Thyroid gland (tissue), 4 donors: ENCODE data around the gene STN1. TPM values are rescaled to one million over a fixed set of nuclear protein-coding genes. Genes with fewer than 3 reads are reported as not detected.

Experiments used
- DNase-seq, 2 donors: peaks; one replicate each; pipeline ENCODE4 v3.0.0-alpha.2; 2019
- H3K27ac ChIP-seq, 3 donors: fragments of 200-600 bp; sonication (generic); 1 replicate in 2 of 3; 2 replicates in 1 of 3; pipeline ENCODE4 v1.5.1; 2016 to 2019; ENCODE audit warnings: mild to moderate bottlenecking in 1 of 3, moderate library complexity in 1 of 3
- H3K27me3 ChIP-seq: fragments of 200-600 bp; sonication (generic); one replicate; pipeline ENCODE4 v1.5.1; 2019
- H3K36me3 ChIP-seq, 2 donors: fragments of 200-600 bp; sonication (generic); one replicate each; pipeline ENCODE4 v1.5.1; 2016 to 2019
- H3K4me1 ChIP-seq, 2 donors: fragments of 200-600 bp; sonication (generic); one replicate each; pipeline ENCODE4 v1.5.1; 2017 to 2019
- H3K4me3 ChIP-seq, 3 donors: fragments of 200-600 bp; sonication (generic); replicated peaks in 1 of 3; 1 replicate in 2 of 3; 2 replicates in 1 of 3; pipeline ENCODE4 v1.5.1; 2016; ENCODE audit warnings: mild to moderate bottlenecking in 1 of 3
- H3K9me3 ChIP-seq: fragments of 200-600 bp; sonication (generic); one replicate; pipeline ENCODE4 v1.5.1; 2017
- POLR2A ChIP-seq, 2 donors: fragments of 450-650 bp; IDR thresholded peaks; one replicate each; pipeline ENCODE4 v1.6.1; 2017; ENCODE audit warnings: antibody characterized with exemption in 2 of 2, mild to moderate bottlenecking in 2 of 2, moderate library complexity in 1 of 2
- WGBS, 2 donors: methylation state at CpG; one replicate each; pipeline ENCODE4 v1.1.5; 2017; 5-methylcytosine and 5-hydroxymethylcytosine counted together
- intact Hi-C: fragments of 100-400 bp; cut with DNase I; formaldehyde crosslinking; loops from one replicate; pipeline ENCODE4 v1.15.1; 2023
- total RNA-seq, 4 donors: library from RNA; depleted of rRNA; stranded (reverse); fragments of >200 nt; gene quantifications; one replicate each; pipeline ENCODE4 v1.2.3, GENCODE V29; 2016
- TF ChIP-seq, protein P1 (sequence below), 6 experiments: fragments of 200-600 bp in 3 of 6; fragments of 450-650 bp in 3 of 6; sonication (generic) in 3 of 6; IDR thresholded peaks; one replicate each; pipeline ENCODE4 v1.5.1; 2016 to 2019; ENCODE audit warnings: antibody characterized with exemption in 6 of 6, mild to moderate bottlenecking in 2 of 6, inconsistent platforms in 1 of 6, moderate library complexity in 1 of 6

The STN1 gene
- total RNA-seq, 4 donors from 2014 or later = 20.7 to 37.1 (median 30.7) TPM

GRCh38 chr10:103925591-103925990 lies 7.6 kb upstream of the STN1 start:
- WGBS, 2 donors = 90 to 100% methylated on average over 1 of the region's 1 CpG

GRCh38 chr10:103923502-103923901 lies 5.5 kb upstream of the STN1 start:
- H3K9me3 ChIP-seq = no peaks in the 10 kb centered on the region
- no peaks in the 10 kb centered on the region for H3K27me3 ChIP-seq
- 78 to 84% methylated on average over 2 to 3 of the region's 3 CpGs for WGBS, 2 donors
- intact Hi-C loops = no loop called here
- H3K4me3 ChIP-seq = no peak overlapping the region
- no peaks in the 10 kb centered on the region for H3K36me3 ChIP-seq
- no peak overlapping the region for H3K27ac ChIP-seq
- TF ChIP-seq POLR2A (IDR thresholded peaks at IDR 0.05) = no peak
- TF ChIP-seq, protein P1, sequence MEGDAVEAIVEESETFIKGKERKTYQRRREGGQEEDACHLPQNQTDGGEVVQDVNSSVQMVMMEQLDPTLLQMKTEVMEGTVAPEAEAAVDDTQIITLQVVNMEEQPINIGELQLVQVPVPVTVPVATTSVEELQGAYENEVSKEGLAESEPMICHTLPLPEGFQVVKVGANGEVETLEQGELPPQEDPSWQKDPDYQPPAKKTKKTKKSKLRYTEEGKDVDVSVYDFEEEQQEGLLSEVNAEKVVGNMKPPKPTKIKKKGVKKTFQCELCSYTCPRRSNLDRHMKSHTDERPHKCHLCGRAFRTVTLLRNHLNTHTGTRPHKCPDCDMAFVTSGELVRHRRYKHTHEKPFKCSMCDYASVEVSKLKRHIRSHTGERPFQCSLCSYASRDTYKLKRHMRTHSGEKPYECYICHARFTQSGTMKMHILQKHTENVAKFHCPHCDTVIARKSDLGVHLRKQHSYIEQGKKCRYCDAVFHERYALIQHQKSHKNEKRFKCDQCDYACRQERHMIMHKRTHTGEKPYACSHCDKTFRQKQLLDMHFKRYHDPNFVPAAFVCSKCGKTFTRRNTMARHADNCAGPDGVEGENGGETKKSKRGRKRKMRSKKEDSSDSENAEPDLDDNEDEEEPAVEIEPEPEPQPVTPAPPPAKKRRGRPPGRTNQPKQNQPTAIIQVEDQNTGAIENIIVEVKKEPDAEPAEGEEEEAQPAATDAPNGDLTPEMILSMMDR (IDR thresholded peaks at IDR 0.05) = no peak
- peaks cover 0 to 6% of the 10 kb centered on the region in 2 donors for H3K4me1 ChIP-seq
- no peak for DNase-seq

More at GRCh38 chr10:103925591-103925990, 7.6 kb upstream of the STN1 start:
- Histone ChIP-seq H3K27ac (no peak overlapping the region), H3K4me3 (no peak overlapping the region), H3K27me3 (no peaks in the 10 kb centered on the region), H3K36me3 (no peaks in the 10 kb centered on the region), H3K4me1 (no peaks in the 10 kb centered on the region), H3K9me3 (no peaks in the 10 kb centered on the region)
- TF ChIP-seq, protein P1 (IDR thresholded peaks at IDR 0.05) = no peak
- no peak for TF ChIP-seq POLR2A (IDR thresholded peaks at IDR 0.05)
- DNase-seq = no peak
- intact Hi-C loops = no loop called here

DNA sequence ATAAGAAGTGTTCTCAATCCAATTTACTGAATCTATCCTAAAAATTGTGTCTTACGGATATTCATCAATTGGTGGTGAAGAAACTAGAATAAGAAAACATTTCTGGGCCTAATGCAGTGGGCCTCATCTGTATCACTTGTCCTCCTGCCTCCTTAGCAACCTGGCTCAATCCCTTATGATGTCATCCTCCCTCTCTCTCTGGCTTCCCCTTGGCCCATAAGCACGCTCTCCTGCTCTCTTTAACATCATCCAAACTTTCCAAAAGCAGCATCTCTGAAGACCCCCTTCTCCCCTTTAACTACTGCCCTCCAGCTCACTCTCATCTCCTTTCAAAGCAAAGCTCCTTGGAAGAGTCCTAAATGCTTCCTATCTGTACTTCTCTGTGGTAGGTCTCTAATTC lies 4.7 kb upstream of the STN1 start:
- Histone ChIP-seq H3K4me1 (peaks cover 0 to 6% of the 10 kb centered on the region in 2 donors), H3K4me3 (no peak overlapping the region), H3K27ac (no peak overlapping the region), H3K27me3 (no peaks in the 10 kb centered on the region), H3K9me3 (no peaks in the 10 kb centered on the region), H3K36me3 (no peaks in the 10 kb centered on the region)
- TF ChIP-seq, protein P1 (IDR thresholded peaks at IDR 0.05) = no peak
- TF ChIP-seq POLR2A (IDR thresholded peaks at IDR 0.05) = no peak
- no peak for DNase-seq
- 95 to 96% methylated on average over 2 of the region's 2 CpGs for WGBS, 2 donors
- intact Hi-C loops = no loop called here

DNA sequence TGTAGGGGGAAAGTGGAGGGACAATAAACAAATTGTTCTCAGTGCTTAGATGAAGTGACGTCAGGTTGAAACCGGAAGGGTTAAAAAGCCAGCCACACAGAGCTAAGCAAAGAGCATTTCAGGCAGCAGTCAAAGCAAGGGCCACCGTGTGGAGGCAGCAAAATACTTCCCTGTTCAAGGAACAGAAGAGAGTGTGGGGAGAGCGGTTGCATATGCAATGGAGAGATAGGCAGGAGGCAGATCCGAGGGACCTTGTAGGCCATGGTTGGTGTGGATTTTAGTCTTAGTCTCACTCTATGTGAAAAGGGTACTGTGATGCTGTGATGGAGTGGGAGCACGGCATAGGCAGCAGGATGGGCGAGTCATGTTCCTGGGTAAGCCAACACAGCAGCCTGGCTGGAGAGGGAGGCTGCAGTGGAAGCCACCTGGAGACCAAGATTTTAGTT lies 3.8 kb upstream of the STN1 start:
- Histone ChIP-seq H3K9me3 (no peaks in the 10 kb centered on the region), H3K27me3 (no peaks in the 10 kb centered on the region), H3K27ac (no peak overlapping the region), H3K4me3 (no peak overlapping the region), H3K4me1 (peaks cover 6 to 13% of the 10 kb centered on the region in 2 donors), H3K36me3 (no peaks in the 10 kb centered on the region)
- 50 to 60% methylated on average over 7 of the region's 7 CpGs for WGBS, 2 donors
- DNase-seq = no peak
- intact Hi-C loops = no loop called here
- TF ChIP-seq, protein P1 (IDR thresholded peaks at IDR 0.05) = no peak
- TF ChIP-seq POLR2A (IDR thresholded peaks at IDR 0.05) = no peak

- Histone ChIP-seq H3K27me3 (no peaks in the 10 kb centered on the region), H3K27ac (no peak overlapping the region), H3K9me3 (no peaks in the 10 kb centered on the region), H3K4me3 (no peak overlapping the region), H3K36me3 (no peaks in the 10 kb centered on the region), H3K4me1 (peaks cover 11 to 16% of the 10 kb centered on the region in 2 donors)
- intact Hi-C loops = no loop called here
- TF ChIP-seq, protein P1 (IDR thresholded peaks at IDR 0.05) = no peak
- no peak for TF ChIP-seq POLR2A (IDR thresholded peaks at IDR 0.05)
- WGBS, 2 donors = 44 to 65% methylated on average over 1 of the region's 1 CpG
- no peak for DNase-seq
These were observed 3.3 kb upstream of the STN1 start for GRCh38 chr10:103921248-103921647.
